Central memory CD4-positive, alpha-beta T cell (primary cell): ENCODE measurements around the gene CTNNBIP1.

Experiments
- DNase-seq: peaks from one replicate; pipeline ENCODE4 v3.0.0; 2022

CTNNBIP1 gene

GRCh38 chr1:9903801-9904527, 6.1 kb downstream of the CTNNBIP1 start:
- no peak for DNase-seq

- DNase-seq, result no peak
Measured at GRCh38 chr1:9902060-9902452, 8.0 kb downstream of the CTNNBIP1 start.

- no peak for DNase-seq
Measured at GRCh38 chr1:9901148-9902059, 8.7 kb downstream of the CTNNBIP1 start.

GRCh38 chr1:9900142-9901043, 9.7 kb downstream of the CTNNBIP1 start:
- DNase-seq, result no peak

GRCh38 chr1:9894115-9894514, 16.0 kb downstream of the CTNNBIP1 start:
- no peak for DNase-seq

- DNase-seq, result no peak
Measured at GRCh38 chr1:9892563-9893528, 17.2 kb downstream of the CTNNBIP1 start.

GRCh38 chr1:9891207-9891606, 18.9 kb downstream of the CTNNBIP1 start:
- DNase-seq, result no peak

GRCh38 chr1:9890224-9890731, 19.8 kb downstream of the CTNNBIP1 start:
- no peak for DNase-seq

GRCh38 chr1:9889411-9889810, 20.7 kb downstream of the CTNNBIP1 start:
- no peak for DNase-seq

GRCh38 chr1:9888886-9889285, 21.2 kb downstream of the CTNNBIP1 start:
- DNase-seq, result no peak

GRCh38 chr1:9887070-9887469, 23.0 kb downstream of the CTNNBIP1 start:
- no peak for DNase-seq

GRCh38 chr1:9886092-9886742, 23.9 kb downstream of the CTNNBIP1 start:
- no peak for DNase-seq

- no peak for DNase-seq
Measured at GRCh38 chr1:9884805-9885204, 25.3 kb downstream of the CTNNBIP1 start.

GRCh38 chr1:9883585-9884449, 26.3 kb downstream of the CTNNBIP1 start:
- DNase-seq, result no peak

- DNase-seq, result no peak
Measured at GRCh38 chr1:9882945-9883303, 27.1 kb downstream of the CTNNBIP1 start.

GRCh38 chr1:9882296-9882944, 27.6 kb downstream of the CTNNBIP1 start:
- DNase-seq, result no peak

GRCh38 chr1:9881838-9882249, 28.2 kb downstream of the CTNNBIP1 start:
- no peak for DNase-seq

- DNase-seq, result no peak
Measured at GRCh38 chr1:9878404-9878803, 31.7 kb downstream of the CTNNBIP1 start.

- no peak for DNase-seq
Measured at GRCh38 chr1:9877962-9878361, 32.1 kb downstream of the CTNNBIP1 start.

- DNase-seq, result no peak
Measured at GRCh38 chr1:9875636-9876000, 34.5 kb downstream of the CTNNBIP1 start.
